GM18499 (cell line): Measurements from ENCODE around the gene ANKRD52.
A peak's percentile ranks its signal among the peaks of the same experiment; 100 is the strongest.
"Not testable (repeated sequence)": the region's sequence is repeated elsewhere in the genome, so short reads cannot be mapped to it uniquely, and the experiment has no call there.

Experiments used
- ATAC-seq: cut with Tn5 transposase; IDR thresholded peaks from one replicate; pipeline ENCODE4 v1.9.1; 2021; ENCODE audit warnings: moderate number of reproducible peaks; ENCODE audit not compliant: insufficient read depth, unreplicated experiment

ANKRD52 gene

GRCh38 chr12:56258068-56258819, at the start of gene ANKRD52:
Gene ANKRD52 (minus strand): TSS chr12:56258384. CDS start chr12:56258269, 115 bp downstream.
- ATAC-seq, result no peak

DNA sequence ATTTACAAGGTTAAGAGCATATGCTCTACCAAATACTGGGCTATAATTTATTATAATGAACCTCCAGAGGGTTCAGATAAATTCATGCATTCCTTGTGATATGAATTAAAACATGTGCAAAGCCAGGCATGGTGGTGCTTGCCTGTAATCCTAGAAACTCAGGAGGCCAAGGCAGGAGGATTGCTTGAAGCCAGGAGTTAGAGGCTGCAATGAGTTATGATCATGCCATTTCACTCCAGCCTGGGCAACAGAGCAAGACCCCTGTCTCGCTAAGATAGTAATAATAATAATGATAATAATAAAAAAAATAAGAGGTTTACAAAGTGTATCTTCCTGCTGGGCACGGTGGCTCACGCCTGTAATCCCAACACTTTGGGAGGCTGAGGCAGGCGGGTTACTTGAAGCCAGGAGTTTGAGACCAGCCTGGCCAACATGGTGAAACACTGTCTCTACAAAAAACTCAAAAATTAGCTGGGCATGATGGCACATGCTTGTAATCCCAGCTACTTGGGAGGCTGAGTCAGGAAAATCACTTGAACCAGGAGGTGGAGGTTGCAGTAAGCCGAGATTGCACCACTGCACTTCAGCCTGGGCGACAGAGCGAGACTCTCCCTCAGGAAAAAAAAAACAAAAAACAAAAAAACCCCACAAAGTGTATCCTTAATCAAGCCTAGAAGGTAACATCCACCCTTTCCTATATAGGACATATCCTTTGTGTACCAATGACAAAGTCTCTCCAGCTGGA, 49.2 kb upstream of the ANKRD52 start:
- ATAC-seq, result no peak

- no peak for ATAC-seq
Observed at GRCh38 chr12:56304872-56305590, 46.8 kb upstream of the ANKRD52 start.

- ATAC-seq, result no peak
Observed at GRCh38 chr12:56304276-56304675, 46.1 kb upstream of the ANKRD52 start.

- no peak for ATAC-seq
Observed at GRCh38 chr12:56300644-56301464, 42.7 kb upstream of the ANKRD52 start.

DNA sequence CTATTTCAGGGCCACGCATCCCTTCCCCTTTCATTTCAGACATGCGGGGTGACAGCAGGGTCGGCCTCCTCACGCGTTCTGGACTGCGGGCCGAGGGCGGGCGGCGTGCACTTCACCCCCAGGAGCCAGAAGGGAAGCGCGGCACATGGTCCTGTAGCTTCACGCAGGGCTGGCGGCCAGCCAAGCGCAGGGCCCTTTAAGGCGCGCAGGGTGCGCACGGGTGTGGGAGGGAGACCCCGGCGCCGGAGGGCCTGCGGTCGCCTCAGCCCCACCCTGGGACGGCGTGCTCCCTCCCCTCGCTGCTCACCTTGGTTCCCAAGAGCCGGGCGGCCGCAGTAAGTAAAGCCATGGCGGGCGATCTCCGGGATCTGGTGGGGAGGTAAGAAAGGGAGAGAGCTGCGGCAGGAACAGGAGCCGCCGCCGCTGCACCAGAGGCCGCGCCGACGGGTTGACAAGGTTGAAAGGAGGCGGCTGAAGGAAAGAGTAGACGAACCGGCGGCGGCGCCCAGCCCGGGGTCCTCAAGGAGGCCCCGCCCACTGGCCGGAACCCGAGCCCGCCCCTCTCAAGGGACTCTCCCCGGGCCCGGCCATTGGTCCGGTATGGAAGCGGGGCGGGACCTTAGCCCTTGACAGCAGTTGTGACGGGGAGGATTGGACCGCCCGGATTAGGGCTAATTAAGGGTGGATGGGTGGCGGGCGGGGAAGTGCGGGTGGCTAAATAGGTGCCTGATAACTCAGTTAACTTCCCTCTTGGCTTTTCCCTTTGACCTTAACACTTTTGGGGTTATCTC, 41.9 kb upstream of the ANKRD52 start, which contains the start of gene CS:
TSS of gene CS (minus strand) at position 478 of the 791 bp plus-strand sequence. CDS start at position 349, 129 bp downstream.
- ATAC-seq, result peak; percentile 69

DNA sequence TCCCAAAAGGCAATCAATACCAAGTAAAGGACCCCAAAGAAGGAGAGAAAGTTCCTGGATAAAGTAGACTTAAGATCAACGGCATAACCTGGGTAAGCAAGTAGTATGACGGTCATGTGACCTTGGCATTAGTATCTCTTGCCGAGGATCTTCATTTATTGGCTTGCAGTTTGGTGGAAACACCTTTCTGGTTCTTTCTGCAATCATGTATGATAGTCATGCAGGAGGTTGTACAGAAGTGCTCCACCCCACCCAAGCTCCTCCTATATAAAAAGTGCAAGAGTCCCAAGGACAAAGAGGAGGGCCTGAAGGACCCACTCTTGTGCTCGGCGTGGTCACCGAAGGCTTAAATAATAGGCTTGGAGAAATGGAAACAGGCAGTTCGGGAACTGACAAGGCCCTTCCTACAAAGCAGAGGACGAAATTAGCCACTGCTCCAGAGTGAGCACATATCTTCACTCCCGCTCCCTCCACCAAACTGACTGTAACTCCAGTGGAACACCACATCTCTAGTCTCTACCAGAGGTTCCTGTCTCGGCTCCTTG, 41.2 kb upstream of the ANKRD52 start:
- peak; percentile 3 for ATAC-seq

- no peak for ATAC-seq
Observed at GRCh38 chr12:56298828-56299227, 40.6 kb upstream of the ANKRD52 start.

- ATAC-seq, result no peak
Observed at GRCh38 chr12:56297400-56297799, 39.2 kb upstream of the ANKRD52 start.

DNA sequence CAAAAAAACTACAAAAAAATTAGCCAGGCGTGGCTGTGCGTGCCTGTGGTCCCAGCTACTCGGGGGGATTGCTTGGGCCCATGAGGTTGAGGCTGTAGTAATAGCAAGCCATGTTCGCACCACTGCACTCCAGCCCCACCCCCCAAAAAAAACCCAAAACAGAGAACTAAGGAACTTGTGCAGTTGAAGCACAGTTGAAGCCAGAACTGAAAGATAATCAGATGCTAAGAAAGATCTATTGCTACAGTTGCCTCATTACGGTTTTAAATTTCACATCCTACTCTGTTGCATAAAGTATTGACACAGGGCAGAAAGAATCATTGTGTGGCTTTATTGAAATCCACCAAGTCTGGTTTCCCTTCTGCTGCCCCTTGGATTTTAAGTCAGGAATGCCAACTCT, 38.1 kb upstream of the ANKRD52 start:
- ATAC-seq, result no peak

DNA sequence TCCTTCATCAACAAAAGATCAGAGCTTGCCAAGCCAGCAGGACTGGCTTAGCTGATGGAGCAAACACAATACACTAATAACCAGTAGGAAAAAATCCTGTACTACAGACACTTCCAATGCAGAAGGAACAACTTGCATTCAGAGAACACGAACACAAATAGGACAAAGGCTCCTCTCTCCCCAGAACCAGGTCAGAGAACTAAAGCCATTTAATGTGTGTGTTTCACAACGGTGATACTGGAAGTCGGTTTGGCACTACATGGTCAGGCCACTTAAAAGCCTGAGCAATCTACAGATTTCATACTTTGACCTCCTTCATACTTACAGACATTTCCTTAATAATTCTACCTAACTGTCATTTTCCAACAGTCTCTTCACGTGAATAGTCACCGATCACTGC, 35.6 kb upstream of the ANKRD52 start:
- ATAC-seq, result no peak

DNA sequence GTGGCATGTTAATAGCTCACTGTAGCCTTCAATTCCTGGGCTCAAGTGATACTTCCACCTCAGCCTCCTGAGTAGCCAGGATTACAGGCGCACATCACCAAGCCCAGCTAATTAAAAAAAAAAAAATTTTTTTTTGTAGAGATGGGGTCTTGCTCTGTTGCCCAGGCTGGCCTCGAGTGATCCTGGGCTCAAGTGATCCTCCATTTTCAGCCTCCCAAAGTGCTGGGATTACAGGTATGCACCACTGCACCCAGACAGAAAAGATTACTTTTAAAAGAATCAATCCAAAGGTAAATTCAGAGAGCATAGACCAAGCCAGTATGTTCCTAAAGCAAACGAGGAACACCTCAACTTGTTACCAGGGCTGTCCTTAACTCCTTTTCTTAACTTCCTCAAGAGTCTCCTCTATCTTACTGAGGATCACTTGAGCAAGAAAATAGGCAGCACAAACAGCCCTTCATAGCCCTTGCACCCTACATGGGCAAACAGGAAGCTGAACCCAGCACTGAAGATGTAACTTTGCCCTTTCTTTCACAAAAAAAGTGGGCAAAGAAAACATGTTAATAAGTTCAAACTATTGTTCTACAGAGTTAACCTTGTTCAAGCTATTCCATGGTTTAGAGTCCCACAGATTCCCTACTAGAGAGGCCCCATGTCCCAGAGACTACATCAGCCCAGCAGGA, 30.7 kb upstream of the ANKRD52 start:
- ATAC-seq, result no peak

DNA sequence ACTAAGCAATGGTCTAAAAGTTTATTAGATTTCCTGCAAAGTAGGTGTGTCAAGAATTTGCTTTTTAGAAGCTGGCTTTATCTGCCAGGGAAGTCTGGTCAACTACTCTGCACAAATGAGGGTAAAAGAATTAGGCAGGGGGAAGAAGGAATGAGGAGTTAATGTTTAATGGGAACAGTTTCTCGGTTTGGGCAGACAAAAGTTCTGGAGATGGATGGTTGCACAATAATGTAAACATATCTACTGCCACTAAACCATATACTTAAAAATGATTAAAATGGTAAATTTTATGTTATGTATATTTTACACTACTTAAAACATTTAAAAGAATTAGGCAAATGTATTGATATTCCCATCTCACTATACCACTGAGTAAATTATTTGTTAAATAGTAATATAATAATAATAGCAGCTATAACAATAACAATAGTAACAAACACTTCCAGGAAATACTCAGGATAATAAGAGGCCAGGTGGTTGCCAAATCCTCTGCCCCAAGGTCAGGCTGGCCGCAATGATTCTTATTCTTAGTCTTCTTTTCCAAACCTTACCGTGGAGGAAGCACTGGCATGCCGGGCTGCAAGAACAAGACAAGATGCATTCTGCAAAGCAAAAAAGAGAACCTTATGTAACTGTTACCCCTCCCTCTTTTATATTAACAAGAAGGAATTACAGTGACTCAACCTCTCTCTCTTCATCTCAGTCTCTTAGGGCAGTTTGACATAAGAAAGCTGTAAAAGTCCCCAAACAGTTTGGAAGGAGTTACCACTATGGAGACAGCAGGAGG, 28.1 kb upstream of the ANKRD52 start:
- ATAC-seq, result no peak

GRCh38 chr12:56284263-56284662, 26.1 kb upstream of the ANKRD52 start:
- ATAC-seq, result not testable (repeated sequence)

DNA sequence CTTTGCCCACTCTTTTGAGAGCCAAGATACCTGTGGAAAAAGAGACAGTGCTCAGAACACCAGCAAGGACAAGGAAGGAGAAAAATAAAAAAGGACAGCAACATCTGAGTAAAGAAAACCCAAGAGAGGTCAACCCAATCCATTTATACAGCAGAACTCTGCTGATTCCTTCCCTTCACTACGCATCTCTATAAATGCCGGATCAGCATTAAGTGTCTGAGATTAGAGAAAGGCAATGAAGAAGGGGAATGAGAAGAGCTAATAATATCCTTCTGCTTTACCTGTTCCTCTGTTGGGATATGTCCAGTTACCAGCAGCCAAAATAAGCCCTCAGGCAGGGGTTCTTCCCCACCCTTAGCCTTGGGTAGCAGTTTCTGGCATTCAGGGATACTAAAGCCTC, 24.4 kb upstream of the ANKRD52 start:
- ATAC-seq, result no peak

DNA sequence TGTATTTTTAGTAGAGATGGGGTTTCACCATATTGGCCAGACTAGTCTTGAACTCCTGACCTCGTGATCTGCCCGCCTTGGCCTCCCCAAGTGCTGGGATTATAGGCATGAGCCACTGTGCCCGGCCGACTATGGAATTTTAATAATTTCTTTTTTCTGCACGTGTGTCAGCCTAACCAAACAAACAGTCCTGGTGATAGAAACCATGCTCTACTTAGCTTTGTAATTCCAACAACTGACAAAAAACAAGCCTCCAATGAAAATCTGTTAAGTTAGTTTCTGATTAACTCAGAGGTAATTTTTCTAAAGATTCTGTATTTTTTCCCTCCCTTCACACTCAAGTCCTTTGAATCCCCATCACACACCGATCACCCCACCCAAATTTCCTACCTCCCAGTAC, 23.8 kb upstream of the ANKRD52 start:
- no peak for ATAC-seq

GRCh38 chr12:56280849-56281248, 22.7 kb upstream of the ANKRD52 start:
- no peak for ATAC-seq

GRCh38 chr12:56278905-56279304, 20.7 kb upstream of the ANKRD52 start:
- ATAC-seq, result no peak
